K562 (cell line): ENCODE results near the gene TAF1B.

Source experiments
- ATF7 ChIP-seq: fragments of 450-650 bp; IDR thresholded peaks from 2 replicates; pipeline ENCODE4 v1.7.1; 2014; ENCODE audit warnings: mild to moderate bottlenecking, moderate library complexity
- BCLAF1 ChIP-seq, 2 experiments: fragments of 450-650 bp in 1 of 2; IDR thresholded peaks; 2 replicates each; pipeline ENCODE4 v1.6.1; 2011 to 2017; ENCODE audit warnings: low read depth in 2 of 2, antibody characterized with exemption in 1 of 2, borderline replicate concordance in 1 of 2, low read length in 1 of 2, mild to moderate bottlenecking in 1 of 2, mixed read lengths in 1 of 2; ENCODE audit not compliant: control insufficient read depth in 1 of 2
- CLOCK ChIP-seq: fragments of 250-450 bp; sonication (Bioruptor Pico); IDR thresholded peaks from 2 replicates; pipeline ENCODE4 v1.4.0; 2020; ENCODE audit warnings: mild to moderate bottlenecking, moderate library complexity, borderline replicate concordance
- CREB1 ChIP-seq, 2 experiments: sonication (generic) in 1 of 2; formaldehyde crosslinking in 1 of 2; IDR thresholded peaks; 2 replicates each; pipeline versions ENCODE4 v1.6.1 to v1.8.0; 2012 to 2022; ENCODE audit warnings: inconsistent platforms in 1 of 2, mild to moderate bottlenecking in 1 of 2, missing genetic modification reagents in 1 of 2, moderate library complexity in 1 of 2
- CTCF ChIP-seq, 3 experiments: IDR thresholded peaks in 2 of 3; conservative IDR thresholded peaks in 1 of 3; 2 replicates each; pipeline ENCODE4 v1.5.1; 2011 to 2012; ENCODE audit warnings: low read length in 3 of 3, mild to moderate bottlenecking in 3 of 3, control low read depth in 2 of 3, improper control_type of control experiment in 1 of 3, inconsistent platforms in 1 of 3, low read depth in 1 of 3, mixed read lengths in 1 of 3, moderate library complexity in 1 of 3; ENCODE audit not compliant: insufficient read depth in 2 of 3
- FUS ChIP-seq: fragments of 200-400 bp; formaldehyde crosslinking; optimal IDR thresholded peaks from 2 replicates; pipeline ENCODE3; 2017; ENCODE audit warnings: low read depth, low read length
- MBD1 ChIP-seq: fragments of 250-450 bp; sonication (Bioruptor Pico); IDR thresholded peaks from 2 replicates; pipeline ENCODE4 v1.8.0; 2022; ENCODE audit warnings: inconsistent platforms
- RREB1 ChIP-seq: fragments of 250-450 bp; sonication (Bioruptor Pico); IDR thresholded peaks from 2 replicates; pipeline ENCODE4 v1.4.0; 2020
- SREBF1 ChIP-seq: fragments of 150-350 bp; IDR thresholded peaks from 2 replicates; pipeline ENCODE4 v1.6.1; 2014; ENCODE audit warnings: antibody characterized with exemption, low read depth, low read length, borderline replicate concordance
- TAF1 ChIP-seq: IDR thresholded peaks from 2 replicates; pipeline ENCODE4 v1.6.1; 2011; ENCODE audit warnings: mild to moderate bottlenecking, low read length, moderate library complexity; ENCODE audit not compliant: insufficient read depth, control insufficient read depth, severe bottlenecking; ENCODE audit errors: extremely low read depth
- YY1 ChIP-seq, 3 experiments: IDR thresholded peaks; 2 replicates each; pipeline ENCODE4 v1.6.1; 2011; ENCODE audit warnings: low read length in 2 of 3, mild to moderate bottlenecking in 2 of 3, moderate library complexity in 2 of 3, borderline replicate concordance in 1 of 3, control low read depth in 1 of 3, low read depth in 1 of 3; ENCODE audit not compliant: insufficient read depth in 3 of 3, insufficient replicate concordance in 2 of 3, control insufficient read depth in 1 of 3, insufficient read length in 1 of 3; ENCODE audit errors: extremely low read depth in 1 of 3
- ZBTB43 ChIP-seq: sonication (generic); formaldehyde crosslinking; IDR thresholded peaks from 2 replicates; pipeline ENCODE4 v1.8.0; 2023; ENCODE audit warnings: mild to moderate bottlenecking, missing genetic modification reagents

- TF ChIP-seq TAF1 (no peak), CLOCK (CRISPR knock-in tag) (no peak), CREB1 (IDR thresholded peaks at IDR 0.05) (no peak), CREB1 (CRISPR knock-in tag; IDR thresholded peaks at IDR 0.05) (no peak), YY1 (IDR thresholded peaks at IDR 0.05; ENCODE audit: borderline replicate concordance in 1 of 3, control insufficient read depth in 1 of 3, extremely low read depth in 1 of 3, insufficient read depth in 3 of 3, insufficient read length in 1 of 3, insufficient replicate concordance in 2 of 3, low read depth in 1 of 3, low read length in 2 of 3) (no peak), ATF7 (no peak), CTCF (IDR thresholded peaks at IDR 0.05 in 2 of 3, conservative IDR thresholded peaks at IDR 0.05 in 1 of 3; ENCODE audit: insufficient read depth in 2 of 3, low read depth in 1 of 3, low read length in 3 of 3) (peak; percentile 88 to 95 (median 90)), ZBTB43 (CRISPR knock-in tag) (no peak), RREB1 (CRISPR knock-in tag) (no peak), FUS (no peak), MBD1 (CRISPR knock-in tag) (no peak), BCLAF1 (IDR thresholded peaks at IDR 0.05; ENCODE audit: borderline replicate concordance in 1 of 2, control insufficient read depth in 1 of 2, low read depth in 2 of 2, low read length in 1 of 2) (no peak), SREBF1 (no peak)
These were observed 29.8 kb upstream of the TAF1B start for GRCh38 chr2:9813312-9814128.
